GM15510 (cell line): ENCODE data around the gene ANKRD6.

Experiments
- POLR2A ChIP-seq: IDR thresholded peaks from 3 replicates; pipeline ENCODE4 v1.6.1; 2011; ENCODE audit warnings: borderline replicate concordance; ENCODE audit not compliant: insufficient read length; ENCODE audit errors: extremely low read depth

The ANKRD6 gene

GRCh38 chr6:89411145-89412070 lies 21.5 kb upstream of the ANKRD6 start:
- no peak for TF ChIP-seq POLR2A

GRCh38 chr6:89412071-89413005 lies 20.6 kb upstream of the ANKRD6 start, which contains the start of gene RRAGD:
RRAGD (minus strand) TSS chr6:89412273; CDS start chr6:89411993, 280 bp downstream.
- no peak for TF ChIP-seq POLR2A

- no peak for TF ChIP-seq POLR2A
These were observed 19.9 kb upstream of the ANKRD6 start for GRCh38 chr6:89413006-89413400.

GRCh38 chr6:89414215-89414614 lies 18.7 kb upstream of the ANKRD6 start:
- TF ChIP-seq POLR2A = no peak

GRCh38 chr6:89415185-89415584 lies 17.8 kb upstream of the ANKRD6 start:
- no peak for TF ChIP-seq POLR2A

- TF ChIP-seq POLR2A = no peak
These were observed 16.2 kb upstream of the ANKRD6 start for GRCh38 chr6:89416796-89417195.

GRCh38 chr6:89430201-89430962 lies 2.6 kb upstream of the ANKRD6 start:
- TF ChIP-seq POLR2A = no peak

- no peak for TF ChIP-seq POLR2A
These were observed 549 bp downstream of the ANKRD6 start for GRCh38 chr6:89433252-89434149.

- no peak for TF ChIP-seq POLR2A
These were observed 1.2 kb downstream of the ANKRD6 start for GRCh38 chr6:89434150-89434499.

GRCh38 chr6:89434954-89435353 lies 2.0 kb downstream of the ANKRD6 start:
- no peak for TF ChIP-seq POLR2A

- TF ChIP-seq POLR2A = no peak
These were observed 3.3 kb downstream of the ANKRD6 start for GRCh38 chr6:89436226-89436625.

- no peak for TF ChIP-seq POLR2A
These were observed 5.3 kb downstream of the ANKRD6 start for GRCh38 chr6:89438248-89438647.

- TF ChIP-seq POLR2A = no peak
These were observed 6.1 kb downstream of the ANKRD6 start for GRCh38 chr6:89439014-89439413.

- TF ChIP-seq POLR2A = no peak
These were observed 7.2 kb downstream of the ANKRD6 start for GRCh38 chr6:89440200-89440599.
